Measurements from ENCODE around the gene IARS1.

DNA sequence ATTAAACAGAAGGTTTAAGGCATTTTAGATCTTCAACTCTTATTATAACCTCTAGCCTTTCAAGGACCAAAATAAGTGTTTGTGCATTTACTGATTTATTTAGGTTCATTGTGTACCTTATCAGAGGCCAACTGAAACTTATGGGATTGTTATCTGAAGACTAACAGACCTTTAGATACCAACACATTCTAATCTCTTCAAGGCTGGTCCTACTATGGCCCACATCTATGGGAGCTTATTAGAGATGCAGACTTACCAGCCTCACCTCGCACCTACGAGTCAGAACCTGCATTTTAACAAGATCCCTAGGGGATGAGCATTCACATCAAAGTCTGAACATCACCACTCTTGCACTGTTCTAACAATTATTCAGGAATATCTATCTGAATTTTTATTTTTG, 1.9 kb downstream of the IARS1 start:
- no peak for TF ChIP-seq CTCF (IDR thresholded peaks at IDR 0.05)
- TF ChIP-seq POLR2A (IDR thresholded peaks at IDR 0.05): no peak
